Activated CD8-positive, alpha-beta memory T cell treated with anti-CD3 and anti-CD28 coated beads for 4 hours (primary cell): Measurements from ENCODE around the gene TBX18.

Source experiments
- DNase-seq, 2 donors: peaks; one replicate each; pipeline ENCODE4 v3.0.0-alpha.2; 2020; ENCODE audit warnings: low read depth in 2 of 2

TBX18 gene

DNA sequence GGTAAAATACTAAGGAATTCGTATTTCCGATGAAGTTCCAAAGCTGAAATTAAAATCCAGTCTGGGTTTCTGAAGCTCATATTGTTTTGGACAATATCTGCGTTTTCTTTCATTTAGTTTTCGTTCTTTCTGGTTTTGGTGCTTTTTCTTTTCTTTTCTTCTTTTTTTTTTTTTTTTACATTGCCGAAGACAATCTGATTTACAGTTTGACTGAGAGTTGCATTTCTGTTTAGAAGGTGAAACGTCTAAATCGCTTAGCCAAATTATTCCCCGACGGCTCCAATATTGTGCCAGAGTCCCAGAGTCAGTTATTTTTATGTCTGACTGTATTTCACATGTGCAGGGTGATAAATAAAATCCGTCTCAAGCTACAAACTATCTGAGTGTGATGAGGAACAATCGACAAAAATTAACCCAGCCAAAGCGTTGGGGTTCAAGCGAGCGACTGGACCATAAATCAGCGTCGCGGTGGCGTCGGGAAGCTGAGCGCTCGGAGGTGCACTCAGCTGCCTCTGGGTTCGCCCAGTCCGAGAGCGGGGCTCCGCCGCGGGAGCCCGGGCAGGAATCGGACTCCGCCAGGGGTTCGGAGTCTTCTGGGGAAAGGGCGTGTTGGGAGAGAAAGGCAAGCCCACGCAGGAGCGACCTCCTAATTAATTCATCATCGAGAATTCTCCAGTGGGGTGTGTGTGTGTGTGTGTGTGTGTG, 8.2 kb upstream of the TBX18 start:
- DNase-seq, result no peak

DNA sequence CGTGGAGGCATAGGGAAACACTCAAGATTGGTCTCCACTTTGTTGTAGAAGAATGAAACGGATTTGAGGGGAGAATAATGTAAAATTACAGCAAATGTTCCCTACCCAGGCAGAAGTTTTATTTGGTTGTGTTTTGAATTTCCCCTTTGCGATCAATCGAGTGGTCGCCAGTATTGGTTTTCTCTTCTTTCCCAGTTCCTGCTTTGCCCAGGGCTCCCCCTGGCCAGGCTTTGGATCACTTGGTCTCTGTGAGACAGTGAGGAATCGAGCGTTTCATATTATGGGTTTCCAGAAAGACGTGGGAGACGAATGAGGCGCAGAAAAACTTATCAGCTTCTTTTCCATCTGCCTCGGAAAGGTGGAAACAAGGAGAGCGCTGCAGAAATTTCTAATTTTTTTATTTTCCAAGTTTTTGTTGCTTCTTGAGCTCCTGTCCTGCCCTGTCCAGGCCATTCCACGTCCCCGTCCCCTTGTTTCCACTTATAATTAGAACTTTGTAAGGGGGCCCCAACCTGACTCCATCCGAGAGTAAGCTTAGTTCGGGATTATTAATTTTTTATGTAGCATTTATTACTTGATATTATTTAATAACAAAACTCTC, 7.5 kb upstream of the TBX18 start:
- DNase-seq, result no peak

DNA sequence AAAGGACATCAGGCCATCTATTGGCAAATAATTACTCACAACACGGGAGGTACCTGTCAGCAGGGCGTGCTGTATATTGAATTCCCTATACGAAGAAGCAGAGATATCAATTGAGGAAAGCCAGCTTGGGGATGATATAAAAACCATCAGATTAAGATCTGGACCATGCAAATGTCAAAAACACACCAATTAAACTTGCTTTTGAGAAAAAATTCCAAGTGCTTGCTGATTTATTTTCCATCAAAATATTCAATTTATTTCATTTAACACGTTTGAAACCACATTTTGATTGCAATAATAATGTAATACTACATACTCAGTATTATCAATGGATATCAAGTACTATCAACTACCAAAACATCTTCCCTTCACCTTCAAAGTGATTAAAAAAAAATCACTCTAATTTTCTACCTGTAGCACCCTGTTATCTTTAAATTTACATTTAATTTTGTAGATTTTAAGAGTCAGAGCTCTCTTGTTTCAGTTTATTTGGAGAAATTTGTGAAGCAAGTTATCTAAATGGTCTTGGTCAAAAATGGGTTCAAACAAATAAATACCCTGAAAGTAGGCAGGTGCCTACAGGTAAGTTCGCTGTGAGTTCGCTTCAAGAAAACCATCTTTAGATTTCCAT, 6.8 kb upstream of the TBX18 start:
- no peak for DNase-seq

DNA sequence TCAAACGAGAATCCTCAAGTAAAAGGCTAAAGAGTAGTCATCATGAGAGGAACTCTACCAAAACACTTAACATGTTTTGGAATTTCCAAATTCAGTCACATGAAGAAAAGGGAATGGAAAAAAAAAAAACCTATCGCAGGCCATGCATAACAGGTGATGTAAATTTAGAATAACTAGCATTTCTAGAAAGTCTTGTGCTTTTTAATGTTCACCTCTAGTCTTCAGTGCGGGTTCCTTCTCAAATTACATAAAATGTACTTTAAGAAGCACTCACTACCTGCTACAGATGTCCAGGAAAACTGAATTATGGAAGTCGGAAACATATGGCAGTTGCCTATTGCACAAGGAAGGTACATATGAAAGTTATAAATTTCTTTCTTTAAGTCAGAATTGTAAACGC, 6.1 kb upstream of the TBX18 start:
- no peak for DNase-seq

DNA sequence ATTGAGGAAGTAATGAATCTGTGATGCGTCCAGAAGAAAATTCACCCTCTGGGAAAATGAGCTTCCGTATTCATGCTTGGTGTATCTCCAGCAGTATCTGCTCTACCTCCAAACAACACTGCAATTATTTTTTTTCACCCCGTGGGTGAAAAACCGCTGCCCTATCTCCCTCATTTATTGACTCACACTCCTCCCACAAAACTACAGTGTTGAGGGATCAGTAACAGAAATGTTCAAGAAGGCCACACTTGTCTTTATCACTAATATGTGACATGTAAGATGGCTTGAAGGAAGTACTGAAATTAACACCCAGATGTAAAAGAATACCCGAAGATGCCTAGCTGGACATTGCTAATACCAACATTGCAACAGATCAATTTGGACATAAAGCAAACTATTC, 4.9 kb upstream of the TBX18 start:
- DNase-seq, result no peak

DNA sequence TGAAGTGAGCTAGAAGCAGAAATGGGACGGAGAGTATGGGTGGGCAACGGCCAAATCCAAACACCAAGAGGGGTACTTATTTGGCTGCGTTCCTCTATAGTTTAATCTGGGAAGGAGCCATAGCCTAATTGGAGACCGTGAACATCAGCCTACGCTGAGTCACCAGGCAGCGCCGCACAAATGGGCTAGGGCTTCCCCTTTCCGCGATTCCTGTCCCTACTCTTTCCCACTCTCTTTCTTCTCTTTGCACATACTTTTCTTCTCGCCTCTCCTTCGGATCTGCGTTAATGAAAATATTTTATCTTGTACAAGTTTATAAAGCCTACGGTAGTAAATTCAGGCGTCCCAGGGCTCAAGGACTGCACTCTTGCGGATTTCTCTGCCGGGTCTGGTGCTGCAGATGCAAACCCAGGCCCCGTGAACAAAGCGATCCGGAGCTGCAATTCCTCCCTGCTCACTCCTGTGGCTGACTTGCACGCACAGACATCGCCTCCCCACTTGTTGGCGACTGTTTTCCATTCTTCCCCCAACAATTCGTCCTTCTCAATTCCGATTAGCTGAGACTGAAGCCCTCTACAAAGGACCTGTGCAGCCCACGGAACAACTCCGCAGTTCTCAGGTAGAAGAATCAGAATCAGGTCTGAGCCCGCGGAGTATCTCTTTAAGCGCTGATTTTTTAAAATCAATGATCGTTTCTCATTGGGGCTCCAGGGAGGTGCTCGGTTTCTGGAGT, 4.2 kb upstream of the TBX18 start:
- no peak for DNase-seq

DNA sequence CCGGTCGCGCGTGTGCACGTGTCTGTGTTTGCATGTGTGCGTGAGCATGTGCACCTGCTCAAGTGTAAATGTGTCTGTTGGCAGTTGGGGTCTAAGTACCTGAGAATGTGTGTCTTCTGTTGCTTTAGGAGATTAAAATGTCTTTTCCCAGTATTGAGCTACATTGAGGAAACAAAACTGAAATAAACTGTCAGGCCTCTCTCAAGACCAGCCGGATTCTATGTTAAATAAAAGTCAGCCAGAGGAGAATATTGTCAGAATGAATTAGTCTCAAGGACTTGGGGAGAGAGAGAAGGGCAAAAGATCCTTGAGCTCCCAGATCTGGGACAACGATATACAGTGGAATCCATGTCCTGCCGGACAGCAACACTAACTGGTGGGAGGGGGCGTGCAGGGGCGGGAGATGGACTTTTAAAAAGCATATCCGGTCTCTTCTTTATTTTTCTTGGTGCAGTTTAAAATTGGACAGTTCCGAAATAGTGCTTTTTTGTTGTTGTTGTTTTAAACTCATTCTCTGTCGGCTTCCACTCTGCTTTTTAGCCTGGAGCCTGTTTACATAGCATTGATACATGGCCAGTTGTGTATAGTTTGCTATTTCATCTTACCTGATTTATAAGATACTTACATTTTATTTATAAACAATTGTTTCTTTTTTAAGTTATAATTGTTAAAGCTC, 3.3 kb upstream of the TBX18 start:
- DNase-seq, result no peak

DNA sequence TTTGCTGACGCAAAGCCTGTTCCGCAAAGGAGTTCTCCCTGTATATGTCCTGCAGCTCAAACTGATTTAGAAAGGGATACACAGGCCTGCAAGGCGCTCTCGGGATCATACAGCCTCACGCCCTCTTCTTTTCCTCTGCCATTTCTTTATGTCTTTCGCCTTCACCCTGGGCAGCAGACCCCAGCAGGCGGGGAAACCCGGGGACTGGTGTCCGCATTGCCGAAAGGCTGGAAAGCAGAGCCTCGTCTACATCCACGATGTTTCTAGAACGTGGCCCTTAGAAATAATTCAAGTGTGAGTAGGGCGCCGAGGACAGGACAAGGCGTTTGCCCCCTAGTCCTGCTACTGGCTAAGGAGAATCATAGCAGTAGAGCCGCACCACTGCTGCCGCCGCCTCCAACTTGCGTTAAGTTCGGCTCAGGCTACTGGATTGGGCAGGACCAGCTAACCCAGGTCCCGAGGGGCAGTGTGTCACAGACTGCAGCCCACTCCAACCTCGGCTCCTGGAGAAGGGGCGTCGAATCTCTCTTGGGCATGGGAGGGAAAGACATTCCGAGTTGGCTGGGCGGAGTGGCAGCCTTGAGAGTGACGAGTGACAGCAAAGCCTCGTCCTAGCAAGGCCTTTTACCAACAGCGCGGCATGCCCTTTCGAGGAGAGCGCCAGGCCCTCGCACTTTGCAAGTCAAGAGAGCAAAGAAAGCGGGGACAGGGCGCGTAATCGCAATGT, 2.6 kb upstream of the TBX18 start:
- DNase-seq, result no peak

DNA sequence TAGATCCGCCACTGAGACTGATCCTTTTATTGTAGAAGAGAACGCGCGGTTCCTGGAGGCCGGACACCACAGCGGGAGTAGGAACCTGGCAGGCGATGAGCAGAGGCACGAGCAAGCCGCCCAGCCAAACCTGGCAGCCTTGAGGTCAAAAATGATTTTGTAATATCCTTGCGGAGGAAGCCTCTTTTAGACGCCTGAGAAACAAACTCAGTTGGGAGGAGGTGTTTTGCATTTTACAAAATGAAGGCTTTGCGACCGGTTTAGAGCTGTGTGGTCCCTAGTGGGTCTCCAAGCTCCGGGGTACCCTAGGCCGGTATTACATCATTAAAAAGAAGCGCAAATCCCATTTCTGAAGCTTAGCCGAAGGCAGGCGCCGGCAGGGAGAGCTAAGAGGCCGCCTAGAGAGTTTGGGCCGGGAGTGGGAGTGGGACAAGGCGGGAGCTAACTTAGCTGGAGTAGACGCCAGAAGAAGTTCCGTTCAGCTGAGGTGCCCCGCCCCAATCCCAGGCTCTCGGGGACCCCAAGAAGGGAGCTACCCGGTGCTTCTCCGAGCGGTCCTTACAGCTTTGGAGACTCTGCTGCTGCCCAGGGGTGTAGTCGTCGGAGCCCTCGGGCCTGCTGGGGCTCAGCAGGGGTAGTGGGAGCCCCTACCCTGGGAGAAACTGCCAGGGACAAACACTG, 1.9 kb upstream of the TBX18 start:
- DNase-seq, result no peak

DNA sequence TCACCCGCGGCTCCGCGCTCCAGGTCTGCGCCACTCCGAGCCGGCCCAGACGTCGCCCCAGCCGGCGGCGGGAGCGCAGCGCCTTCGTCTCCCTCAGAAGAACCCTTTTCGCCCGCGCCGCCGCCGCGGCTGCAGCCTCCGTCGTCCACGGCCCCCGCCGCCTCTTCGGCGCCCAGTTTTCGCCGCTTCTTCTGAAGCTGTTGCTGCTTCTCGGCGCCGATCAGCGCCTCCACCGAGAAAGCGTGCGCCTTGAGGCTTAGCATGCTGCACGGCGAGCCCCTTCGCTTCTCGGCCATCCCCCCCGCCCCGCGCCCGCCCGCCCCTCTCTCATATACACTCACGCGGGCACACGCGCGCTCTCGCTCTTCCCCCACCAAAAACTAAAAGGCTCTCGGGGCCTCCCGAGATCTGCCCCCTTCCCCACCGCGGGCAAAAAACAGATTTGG, 489 bp downstream of the TBX18 start:
- DNase-seq, result no peak

DNA sequence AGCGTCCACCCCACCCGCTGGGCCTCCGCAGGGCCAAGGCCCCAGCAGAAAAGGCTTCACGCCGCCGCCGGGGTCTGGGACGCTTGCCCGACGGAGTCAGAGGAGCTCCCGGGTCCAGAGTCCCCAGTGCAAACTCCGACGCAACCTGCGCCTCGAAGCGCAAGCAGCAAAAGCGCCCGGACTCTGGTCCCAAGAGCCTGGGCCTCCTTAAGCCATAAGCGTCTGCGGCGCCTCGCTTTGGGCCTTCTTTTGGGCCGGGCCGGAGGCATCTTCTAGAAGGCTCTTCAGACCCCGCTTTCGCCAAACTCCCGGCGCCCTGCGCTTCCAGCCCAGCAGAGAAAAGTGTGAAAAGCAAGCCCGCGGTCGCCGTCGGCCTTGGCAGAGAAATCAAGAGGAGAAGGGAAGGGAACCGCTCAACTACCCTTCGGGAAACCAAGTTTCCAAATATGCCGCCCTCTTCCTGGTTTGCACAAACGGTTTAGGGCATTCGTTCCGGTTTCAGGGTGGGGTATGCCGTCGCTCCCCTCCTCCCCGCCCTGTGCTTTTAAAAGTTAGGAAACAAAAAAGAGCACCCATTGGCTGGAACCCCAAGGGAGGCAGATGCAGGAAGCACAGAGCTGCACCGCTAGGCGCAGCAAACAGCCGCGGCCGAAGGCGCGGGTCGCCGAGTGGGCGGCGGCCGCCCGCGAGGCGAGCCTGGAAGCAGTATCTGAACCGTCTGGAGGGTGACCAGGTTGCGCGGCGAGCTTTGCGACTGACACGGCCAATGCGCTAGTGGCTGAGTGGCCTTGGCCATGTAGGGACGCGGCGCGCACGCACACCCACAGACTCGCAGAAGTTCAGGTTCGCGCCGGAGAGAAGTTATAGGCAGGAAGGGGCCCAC, 1.2 kb downstream of the TBX18 start:
- no peak for DNase-seq

DNA sequence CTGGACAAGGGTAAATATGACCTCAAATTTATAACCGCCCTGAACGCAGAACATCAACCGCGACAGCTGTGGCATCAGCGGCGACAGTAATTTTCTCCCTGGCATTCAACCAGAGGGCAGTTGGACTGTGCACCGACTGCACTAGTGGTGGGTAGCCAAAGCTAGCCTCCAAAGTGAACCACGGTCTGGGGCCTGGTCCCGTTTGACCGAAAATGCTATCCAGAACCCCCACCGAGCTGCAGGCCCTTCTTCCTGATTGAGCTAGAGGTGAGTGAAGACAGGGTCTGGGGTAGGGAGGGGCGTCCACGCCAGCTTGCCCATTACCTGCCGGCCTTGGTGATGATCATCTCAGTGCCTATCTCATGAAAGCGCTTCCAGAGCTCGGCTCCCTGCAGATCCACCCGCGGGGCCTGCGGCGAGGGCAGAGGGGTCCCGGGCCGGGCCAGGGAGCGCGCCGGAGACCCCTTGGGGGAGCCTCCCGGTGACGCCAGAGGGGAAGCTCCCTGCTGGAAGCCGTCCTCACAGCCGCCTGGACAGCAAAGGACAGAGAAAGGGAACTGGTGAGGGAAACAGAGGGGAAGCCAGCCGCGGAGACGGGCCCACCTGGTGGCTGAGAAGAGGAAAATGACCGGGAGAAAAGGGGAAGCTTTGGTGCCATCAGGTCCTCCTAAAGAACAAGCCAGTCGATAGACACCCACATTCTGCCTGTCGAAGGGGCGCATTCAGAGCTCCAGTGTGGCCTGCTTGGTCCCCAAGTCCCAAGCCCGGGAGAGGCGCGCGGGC, 2.0 kb downstream of the TBX18 start:
- no peak for DNase-seq

DNA sequence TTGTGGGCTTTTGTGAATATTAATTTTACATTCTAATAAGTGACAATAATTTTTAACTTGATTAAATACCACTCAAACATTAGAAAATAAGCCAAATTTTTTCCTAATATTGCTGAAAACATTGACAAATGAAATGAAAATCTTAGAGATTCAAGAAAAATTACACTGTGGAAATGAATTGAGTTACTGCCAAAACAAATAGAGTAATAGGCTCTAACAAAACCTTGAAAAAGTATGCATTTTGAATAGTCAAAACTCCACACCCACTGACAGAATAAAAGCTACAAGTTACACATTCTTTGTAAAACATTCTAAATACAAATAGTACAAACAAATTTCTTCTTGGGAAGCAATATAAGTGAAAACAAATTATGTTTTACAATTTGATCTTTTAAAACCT, 5.9 kb downstream of the TBX18 start:
- no peak for DNase-seq

DNA sequence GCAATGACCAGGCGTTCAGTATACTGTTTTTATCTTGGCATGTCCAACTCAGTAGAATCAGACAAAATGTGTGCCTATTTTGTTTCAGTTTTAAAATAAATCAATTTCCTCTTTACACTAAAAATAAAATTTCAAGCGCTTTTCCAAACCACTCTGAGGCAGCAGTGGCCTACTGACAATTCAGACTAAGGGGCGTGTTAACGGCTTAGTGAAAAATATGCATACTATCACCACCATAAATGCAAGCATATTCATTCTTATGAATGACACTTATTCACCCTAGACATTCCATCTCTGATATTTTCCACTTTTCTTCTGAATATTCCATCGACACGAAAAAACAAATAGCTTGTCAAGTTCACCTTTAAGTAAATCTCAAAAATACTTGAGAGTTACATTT, 7.5 kb downstream of the TBX18 start:
- DNase-seq, result no peak

DNA sequence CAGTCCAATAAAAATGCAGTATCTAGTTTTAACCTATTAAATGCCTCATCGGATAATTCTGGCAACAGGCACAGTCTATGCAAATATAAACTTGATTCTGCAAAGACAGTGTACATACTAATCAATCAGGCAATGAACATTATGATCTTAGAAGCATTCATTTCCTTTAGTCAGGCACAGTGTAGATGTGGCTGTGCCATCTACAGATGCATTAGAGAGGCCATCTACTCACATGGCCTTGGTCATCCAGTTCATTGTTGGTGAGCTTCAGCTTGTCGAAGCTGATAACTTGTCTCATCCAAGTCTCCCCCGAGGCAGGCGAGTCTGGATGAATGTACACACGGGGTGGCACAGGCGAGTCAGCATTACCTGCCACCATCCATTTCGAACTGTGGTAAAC, 7.9 kb downstream of the TBX18 start:
- DNase-seq, result no peak

DNA sequence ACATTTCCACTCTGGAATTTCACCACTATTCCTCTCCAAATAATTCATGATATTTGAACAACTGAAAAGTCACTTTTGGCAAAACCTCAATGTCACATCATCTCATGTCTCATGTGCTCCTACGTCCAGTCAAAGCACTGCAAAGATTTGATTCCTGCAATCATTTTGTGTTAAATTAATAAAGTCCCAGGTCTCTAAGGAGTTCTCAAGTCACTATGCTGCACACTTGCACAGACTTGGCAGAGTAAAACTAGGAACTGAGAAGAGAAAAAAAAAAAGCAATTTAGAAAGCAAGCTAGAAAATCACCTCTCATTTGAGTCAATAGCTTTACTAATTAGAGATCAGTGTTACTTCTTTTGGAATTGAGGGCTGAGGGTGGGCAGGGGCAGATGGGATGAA, 11.2 kb downstream of the TBX18 start:
- no peak for DNase-seq

DNA sequence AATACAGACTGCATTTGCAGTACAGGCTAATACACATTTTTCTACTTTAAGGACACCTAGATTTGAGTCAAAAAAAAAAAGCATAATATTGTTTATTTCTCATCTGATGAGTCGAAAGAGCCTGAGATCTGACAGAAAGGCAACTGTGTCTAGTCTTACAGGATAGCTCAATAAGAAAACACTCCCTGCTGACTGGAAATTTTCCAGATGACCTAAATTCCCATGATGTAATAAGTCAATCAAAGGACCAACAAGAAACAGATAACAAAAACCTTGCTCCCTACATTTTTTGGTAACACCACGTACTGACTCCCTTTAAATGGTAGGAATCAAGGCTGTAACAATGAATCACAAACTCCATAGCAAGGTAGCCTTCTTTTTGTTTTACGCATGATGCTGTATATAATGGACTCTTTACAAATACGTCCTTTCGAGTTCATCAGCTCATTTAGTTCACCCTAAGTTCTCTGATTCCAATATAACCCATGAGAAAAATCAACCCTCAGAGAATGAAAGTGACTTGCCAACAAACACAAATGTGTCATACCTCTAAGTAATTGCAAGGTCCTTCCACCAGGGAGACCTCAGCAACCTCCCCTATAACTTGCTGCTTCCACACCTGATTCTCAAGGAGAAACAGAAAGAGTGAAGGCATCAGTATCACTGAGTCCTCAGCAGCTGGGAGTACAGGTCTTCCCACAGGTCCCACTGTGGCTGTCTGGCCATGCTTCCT, 12.1 kb downstream of the TBX18 start:
- no peak for DNase-seq

DNA sequence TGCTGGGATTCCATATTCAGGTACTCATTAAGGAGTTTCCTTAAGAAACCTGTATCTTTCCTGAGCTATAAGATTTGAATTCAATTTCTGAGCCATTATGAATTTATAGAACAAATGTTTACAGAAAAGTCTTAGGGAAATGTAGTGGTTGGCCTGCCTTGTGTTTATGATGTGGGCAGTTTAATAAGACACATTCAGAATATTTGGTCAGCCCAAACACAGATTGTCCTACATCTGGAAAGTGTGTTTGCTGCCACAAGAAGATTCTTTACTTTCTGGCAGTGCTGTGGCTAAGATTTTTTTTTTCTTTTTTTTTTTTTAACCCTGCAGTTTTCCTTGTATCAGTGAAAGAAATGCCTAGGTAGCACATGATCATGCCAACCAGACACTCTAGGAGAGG, 15.2 kb downstream of the TBX18 start:
- no peak for DNase-seq
